NCI-H524 (cell line): ENCODE results near the gene TRIO.
"Not testable (repeated sequence)": the region's sequence is repeated elsewhere in the genome, so short reads cannot be mapped to it uniquely, and the experiment has no call there.

Experiments used
- DNase-seq, 2 experiments: peaks; one replicate each; lab custom pipeline; 2025; lab: John Stamatoyannopoulos, UW

TRIO gene

GRCh38 chr5:14415024-14415697 is 272.0 kb downstream of the TRIO start:
- DNase-seq, result no peak

- no peak for DNase-seq
Measured at GRCh38 chr5:14415698-14416074, 272.5 kb downstream of the TRIO start.

GRCh38 chr5:14416621-14417275 is 273.6 kb downstream of the TRIO start:
- DNase-seq, result no peak

GRCh38 chr5:14417276-14417730 is 274.2 kb downstream of the TRIO start:
- DNase-seq, result no peak

- no peak for DNase-seq
Measured at GRCh38 chr5:14417792-14418765, 274.9 kb downstream of the TRIO start.

GRCh38 chr5:14419686-14420085 is 276.5 kb downstream of the TRIO start:
- DNase-seq, result no peak

- DNase-seq, result no peak
Measured at GRCh38 chr5:14420101-14420811, 277.1 kb downstream of the TRIO start.

- no peak for DNase-seq
Measured at GRCh38 chr5:14421851-14422250, 278.7 kb downstream of the TRIO start.

GRCh38 chr5:14424011-14424685 is 281.0 kb downstream of the TRIO start:
- DNase-seq, result no peak

- DNase-seq, result peak in 1 of 2 experiments; percentile 20
Measured at GRCh38 chr5:14425559-14425958, 282.4 kb downstream of the TRIO start.

GRCh38 chr5:14426521-14426920 is 283.4 kb downstream of the TRIO start:
- DNase-seq, result no peak

GRCh38 chr5:14428302-14429081 is 285.4 kb downstream of the TRIO start:
- DNase-seq, result no peak

GRCh38 chr5:14429101-14430050 is 286.2 kb downstream of the TRIO start:
- no peak for DNase-seq

- DNase-seq, result no peak
Measured at GRCh38 chr5:14431534-14431933, 288.4 kb downstream of the TRIO start.

GRCh38 chr5:14432931-14433589 is 289.9 kb downstream of the TRIO start:
- no peak for DNase-seq

- no peak for DNase-seq
Measured at GRCh38 chr5:14435481-14435880, 292.3 kb downstream of the TRIO start.

GRCh38 chr5:14436122-14436521 is 293.0 kb downstream of the TRIO start:
- not testable (repeated sequence) for DNase-seq

- DNase-seq, result no peak
Measured at GRCh38 chr5:14436801-14437542, 293.8 kb downstream of the TRIO start.
